ENCODE results near the gene RNASEH2B.

The RNASEH2B gene

DNA sequence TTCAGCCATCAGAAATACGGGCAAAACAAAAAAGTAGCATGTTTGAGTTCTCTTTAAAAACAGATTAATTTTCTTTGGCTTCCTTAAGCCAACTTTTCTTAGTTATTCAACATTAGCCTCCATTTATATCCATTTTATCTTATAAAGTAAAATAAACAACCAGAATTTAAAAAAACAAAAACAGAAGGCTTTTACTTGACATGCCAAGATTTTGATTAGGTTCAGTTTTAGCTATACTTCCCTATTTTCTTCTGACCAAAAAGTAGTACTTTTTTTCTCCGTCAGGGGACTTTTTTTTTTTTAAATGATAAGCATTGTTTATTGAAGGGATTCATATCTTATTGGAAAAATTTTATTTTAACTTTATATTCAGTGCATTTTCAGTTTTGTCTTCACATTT lies 18.1 kb downstream of the RNASEH2B start:
- TF ChIP-seq, protein P1, sequence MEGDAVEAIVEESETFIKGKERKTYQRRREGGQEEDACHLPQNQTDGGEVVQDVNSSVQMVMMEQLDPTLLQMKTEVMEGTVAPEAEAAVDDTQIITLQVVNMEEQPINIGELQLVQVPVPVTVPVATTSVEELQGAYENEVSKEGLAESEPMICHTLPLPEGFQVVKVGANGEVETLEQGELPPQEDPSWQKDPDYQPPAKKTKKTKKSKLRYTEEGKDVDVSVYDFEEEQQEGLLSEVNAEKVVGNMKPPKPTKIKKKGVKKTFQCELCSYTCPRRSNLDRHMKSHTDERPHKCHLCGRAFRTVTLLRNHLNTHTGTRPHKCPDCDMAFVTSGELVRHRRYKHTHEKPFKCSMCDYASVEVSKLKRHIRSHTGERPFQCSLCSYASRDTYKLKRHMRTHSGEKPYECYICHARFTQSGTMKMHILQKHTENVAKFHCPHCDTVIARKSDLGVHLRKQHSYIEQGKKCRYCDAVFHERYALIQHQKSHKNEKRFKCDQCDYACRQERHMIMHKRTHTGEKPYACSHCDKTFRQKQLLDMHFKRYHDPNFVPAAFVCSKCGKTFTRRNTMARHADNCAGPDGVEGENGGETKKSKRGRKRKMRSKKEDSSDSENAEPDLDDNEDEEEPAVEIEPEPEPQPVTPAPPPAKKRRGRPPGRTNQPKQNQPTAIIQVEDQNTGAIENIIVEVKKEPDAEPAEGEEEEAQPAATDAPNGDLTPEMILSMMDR (IDR thresholded peaks at IDR 0.05): no peak
- Histone ChIP-seq H3K27me3 (no peaks in the 10 kb centered on the region), H3K36me3 (peaks cover 7 to 17% (median 9%) of the 10 kb centered on the region in 3 donors), H3K27ac (no peak overlapping the region), H3K4me1 (no peaks in the 10 kb centered on the region), H3K9me3 (peaks cover 2 to 20% (median 15%) of the 10 kb centered on the region in 3 donors), H3K4me3 (no peak overlapping the region)
- no peak for DNase-seq
- intact Hi-C loops (cut with DNase I; ENCODE audit: low total_unique reads): no loop called here

DNA sequence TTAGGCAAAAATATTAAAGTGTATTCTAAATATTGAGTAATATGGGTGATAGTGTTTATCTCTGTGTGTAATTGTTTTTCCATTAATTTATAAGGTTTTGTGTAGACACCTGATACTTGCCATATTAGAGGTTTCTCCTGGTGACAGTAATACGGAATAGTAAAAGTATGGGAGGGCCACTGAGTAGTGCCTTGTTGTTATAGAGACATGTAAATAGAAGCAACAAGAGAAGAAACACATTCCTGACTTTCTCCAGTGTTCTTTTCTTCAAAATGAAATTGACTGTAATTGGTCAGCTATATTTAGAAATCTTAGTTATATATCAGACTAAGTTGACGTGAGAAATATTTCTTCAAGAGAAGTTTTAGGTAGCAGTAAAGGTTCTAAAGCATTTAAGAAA lies 18.5 kb downstream of the RNASEH2B start:
- H3K4me1 ChIP-seq: no peaks in the 10 kb centered on the region
- peaks cover 2 to 16% (median 15%) of the 10 kb centered on the region in 3 donors for H3K9me3 ChIP-seq
- peaks cover 9 to 21% (median 11%) of the 10 kb centered on the region in 3 donors for H3K36me3 ChIP-seq
- intact Hi-C loops (cut with DNase I; ENCODE audit: low total_unique reads): no loop called here
- TF ChIP-seq, protein P1 (IDR thresholded peaks at IDR 0.05): no peak
- H3K27me3 ChIP-seq: no peaks in the 10 kb centered on the region
- DNase-seq: no peak
- H3K27ac ChIP-seq: no peak overlapping the region
- no peak overlapping the region for H3K4me3 ChIP-seq

DNA sequence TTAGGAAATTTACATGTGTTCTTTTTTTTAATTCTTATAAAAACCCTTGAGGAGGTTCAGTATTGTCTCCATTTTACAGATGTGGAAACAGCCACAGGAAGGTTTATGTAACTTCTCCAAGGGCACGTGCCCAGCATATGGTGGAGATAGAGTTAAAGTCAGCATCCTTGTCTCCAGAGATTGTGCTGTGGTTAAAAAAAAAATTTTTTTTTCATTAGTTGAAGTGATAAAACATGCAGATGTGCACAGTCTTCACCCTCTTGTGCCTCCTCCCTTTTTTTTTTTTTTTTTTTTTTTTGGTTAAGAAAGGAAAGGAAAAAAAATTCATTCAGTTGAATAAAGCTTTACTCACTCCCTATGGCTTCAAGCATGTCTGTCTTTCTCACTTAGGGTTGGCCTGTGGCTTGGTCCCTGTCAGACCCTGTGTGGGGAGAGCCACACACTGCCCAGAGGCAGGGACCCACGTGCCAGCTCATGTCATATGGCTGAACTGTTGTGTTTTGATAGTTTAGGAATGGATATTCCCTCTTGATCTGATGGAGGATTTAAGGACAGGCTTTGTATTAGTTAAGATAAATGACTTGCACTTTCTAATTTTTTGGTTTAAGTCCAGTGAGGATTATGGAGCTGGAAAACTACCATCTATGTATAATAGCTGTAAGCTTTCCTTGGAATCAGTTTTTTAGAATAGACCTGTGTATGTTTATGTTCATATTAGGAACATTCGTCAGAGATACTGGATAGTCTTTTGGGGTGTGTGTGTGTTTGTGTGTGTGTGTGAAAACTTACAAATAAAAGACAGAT lies 19.3 kb downstream of the RNASEH2B start:
- Histone ChIP-seq H3K36me3 (peaks cover 9 to 24% (median 12%) of the 10 kb centered on the region in 3 donors), H3K4me3 (no peak overlapping the region), H3K27me3 (no peaks in the 10 kb centered on the region), H3K27ac (no peak overlapping the region), H3K4me1 (no peaks in the 10 kb centered on the region), H3K9me3 (peaks cover 2 to 12% (median 9%) of the 10 kb centered on the region in 3 donors)
- no peak for DNase-seq
- TF ChIP-seq, protein P1 (IDR thresholded peaks at IDR 0.05): no peak
- intact Hi-C loops (cut with DNase I; ENCODE audit: low total_unique reads): no loop called here

DNA sequence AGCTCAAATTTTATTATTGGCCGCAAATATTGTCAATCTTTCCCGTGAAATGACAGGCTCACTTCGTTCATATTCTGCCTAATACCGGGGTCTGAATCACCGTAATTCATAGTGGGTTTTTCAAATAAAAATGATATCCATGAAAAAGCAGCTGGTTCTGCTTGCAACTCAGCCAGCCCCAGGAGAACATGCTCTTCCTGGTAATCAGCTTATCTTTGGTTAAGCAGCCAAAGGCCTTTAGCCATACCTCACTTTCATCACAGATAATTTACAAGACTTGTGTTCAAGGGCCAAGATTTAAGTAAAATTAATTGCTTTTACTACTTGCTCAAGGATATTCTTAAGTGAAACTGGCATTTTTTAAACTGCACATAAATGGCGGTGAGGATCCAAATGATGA lies 22.5 kb downstream of the RNASEH2B start:
- Histone ChIP-seq H3K36me3 (peaks cover 22 to 49% (median 39%) of the 10 kb centered on the region in 3 donors), H3K4me1 (no peaks in the 10 kb centered on the region), H3K27me3 (no peaks in the 10 kb centered on the region), H3K4me3 (no peak overlapping the region), H3K27ac (no peak overlapping the region), H3K9me3 (no peaks in the 10 kb centered on the region)
- intact Hi-C loops (cut with DNase I; ENCODE audit: low total_unique reads): no loop called here
- TF ChIP-seq, protein P1 (IDR thresholded peaks at IDR 0.05): no peak
- no peak for DNase-seq

DNA sequence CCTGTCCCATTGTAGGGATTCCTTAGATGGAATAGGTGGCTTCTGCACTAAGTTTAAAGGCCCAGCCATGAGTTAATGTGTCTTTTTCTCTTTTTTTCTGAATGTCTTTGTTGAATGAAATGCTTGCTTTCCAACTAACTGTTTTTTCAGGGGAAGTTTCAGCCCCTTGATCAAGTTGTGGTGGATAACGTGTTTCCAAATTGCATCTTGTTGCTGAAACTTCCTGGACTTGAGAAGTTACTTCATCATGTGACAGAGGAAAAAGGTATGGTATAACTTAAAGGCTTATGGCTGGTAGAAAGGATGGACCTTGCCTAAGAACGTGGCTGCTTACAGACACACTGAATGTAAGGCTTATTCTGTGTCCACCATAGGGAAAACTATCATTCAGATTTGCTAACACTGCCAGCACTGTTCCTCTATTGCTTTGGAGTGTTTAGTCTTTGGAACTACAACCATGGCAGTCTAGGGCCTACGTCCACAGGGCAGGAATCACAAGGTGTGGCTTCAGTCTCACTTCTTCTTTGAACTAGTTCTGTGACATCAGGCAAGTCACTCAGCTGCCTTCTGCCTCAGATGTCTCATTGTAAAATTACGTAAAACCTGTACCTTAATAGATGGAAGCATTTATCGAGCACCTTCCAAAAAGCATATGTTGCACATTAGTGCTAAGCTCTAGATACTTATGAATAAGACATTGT lies 25.3 kb downstream of the RNASEH2B start:
- no peak for DNase-seq
- intact Hi-C loops (cut with DNase I; ENCODE audit: low total_unique reads): no loop called here
- no peaks in the 10 kb centered on the region for H3K9me3 ChIP-seq
- H3K36me3 ChIP-seq: peaks cover 22 to 56% (median 48%) of the 10 kb centered on the region in 3 donors
- TF ChIP-seq, protein P1 (IDR thresholded peaks at IDR 0.05): no peak
- no peak overlapping the region for H3K27ac ChIP-seq
- H3K27me3 ChIP-seq: no peaks in the 10 kb centered on the region
- H3K4me1 ChIP-seq: no peaks in the 10 kb centered on the region
- no peak overlapping the region for H3K4me3 ChIP-seq

Measured in tibial artery (tissue), 4 donors.